Endothelial cell of umbilical vein (primary cell): Measurements from ENCODE around the gene ABCA2. TPM values are rescaled to one million over a fixed set of nuclear protein-coding genes. Genes with fewer than 3 reads are reported as not detected.
"Not testable (repeated sequence)": the region's sequence is repeated elsewhere in the genome, so short reads cannot be mapped to it uniquely, and the experiment has no call there.

Experiments
- BruUV-seq: library from RNA; stranded (reverse); fragments of 400-500 nt; replicated peaks from 2 replicates; lab custom pipeline; 2021; lab: Mats Ljungman, UMichigan
- CTCF ChIA-PET: fragments of 300-600, 350-600 bp; sonication (Branson Sonifier 250); formaldehyde crosslinking; loops from one replicate; lab custom pipeline; 2021; ENCODE audit warnings: antibody characterized with exemption, inconsistent platforms; lab: Charles Lee
- POLR2A ChIA-PET: fragments of 300-600, 350-600 bp; sonication (Branson Sonifier 250); formaldehyde crosslinking; loops from one replicate; lab custom pipeline; 2021; ENCODE audit warnings: antibody characterized with exemption, inconsistent platforms; lab: Charles Lee
- DNase-seq: peaks from one replicate; pipeline ENCODE4 v3.0.0-alpha.2; 2011; ENCODE audit warnings: low read depth, low spot score
- FAIRE-seq: peaks from 2 replicates; lab custom pipeline; 2011; peaks lifted over from hg19 to GRCh38; lab: Jason Lieb, UNC
- H2AFZ ChIP-seq: 2 replicates; pipeline ENCODE4 v1.6.0; 2012; ENCODE audit warnings: low read depth, low read length, control low read depth, inconsistent platforms
- H3K27ac ChIP-seq: 2 replicates; pipeline ENCODE4 v1.5.1; 2011; ENCODE audit warnings: low read depth, mild to moderate bottlenecking, control low read depth, low read length, moderate library complexity; ENCODE audit not compliant: insufficient read depth
- H3K27me3 ChIP-seq, 2 experiments: 2 replicates each; pipeline versions ENCODE4 v1.6.0 to v1.6.1; 2011; ENCODE audit warnings: low read length in 2 of 2, mixed read lengths in 1 of 2; ENCODE audit not compliant: control insufficient read depth in 2 of 2, insufficient read depth in 2 of 2
- H3K36me3 ChIP-seq, 2 experiments: 2 replicates in 1 of 2; 3 replicates in 1 of 2; pipeline ENCODE4 v1.5.1; 2011; ENCODE audit warnings: low read length in 2 of 2, mild to moderate bottlenecking in 1 of 2, moderate library complexity in 1 of 2; ENCODE audit not compliant: control insufficient read depth in 2 of 2, insufficient read depth in 2 of 2; ENCODE audit errors: extremely low read depth in 1 of 2
- H3K4me1 ChIP-seq: 3 replicates; pipeline ENCODE4 v1.5.1; 2011; ENCODE audit warnings: mild to moderate bottlenecking, low read length; ENCODE audit not compliant: control insufficient read depth, insufficient read depth; ENCODE audit errors: extremely low read depth
- H3K4me2 ChIP-seq: 2 replicates; pipeline ENCODE4 v1.6.1; 2011; ENCODE audit warnings: low read length, control low read depth, mixed read lengths; ENCODE audit not compliant: insufficient read depth
- H3K4me3 ChIP-seq, 3 experiments: fragments of 200-600 bp in 1 of 3; sonication (generic), shearing (Covaris generic) in 1 of 3; replicated peaks in 1 of 3; 2 replicates each; pipeline ENCODE4 v1.5.1; 2011 to 2016; ENCODE audit warnings: control low read depth in 3 of 3, low read length in 3 of 3, mild to moderate bottlenecking in 2 of 3, inconsistent platforms in 1 of 3, low read depth in 1 of 3, moderate library complexity in 1 of 3; ENCODE audit not compliant: insufficient read depth in 1 of 3
- H3K79me2 ChIP-seq: 2 replicates; pipeline ENCODE4 v1.6.0; 2012; ENCODE audit warnings: low read length, inconsistent platforms; ENCODE audit not compliant: control insufficient read depth, insufficient read depth
- H3K9ac ChIP-seq: replicated peaks from 2 replicates; pipeline ENCODE3; 2011; ENCODE audit warnings: low read length, control low read depth; ENCODE audit not compliant: insufficient read depth; ENCODE audit errors: extremely low read depth
- H3K9me1 ChIP-seq: replicated peaks from 3 replicates; pipeline ENCODE4 v1.6.0; 2011; ENCODE audit warnings: mild to moderate bottlenecking, low read length; ENCODE audit not compliant: control insufficient read depth, insufficient read depth; ENCODE audit errors: extremely low read depth
- H3K9me3 ChIP-seq: replicated peaks from 2 replicates; pipeline ENCODE4 v1.5.1; 2012; ENCODE audit warnings: low read length, inconsistent platforms; ENCODE audit not compliant: control insufficient read depth, insufficient read depth
- H4K20me1 ChIP-seq: replicated peaks from 2 replicates; pipeline ENCODE3; 2011; ENCODE audit warnings: mild to moderate bottlenecking, low read length; ENCODE audit not compliant: control insufficient read depth, insufficient read depth; ENCODE audit errors: extremely low read depth
- CTCF ChIP-seq, 2 donors: IDR thresholded peaks; 1 replicate in 1 of 2; 2 replicates in 1 of 2; pipeline ENCODE4 v1.5.1; 2011; ENCODE audit warnings: low read length in 2 of 2, mild to moderate bottlenecking in 2 of 2, moderate library complexity in 2 of 2, control low read depth in 1 of 2, inconsistent platforms in 1 of 2, low read depth in 1 of 2; ENCODE audit not compliant: insufficient read depth in 1 of 2; ENCODE audit errors: extremely low read depth in 1 of 2
- EZH2 ChIP-seq: IDR thresholded peaks from 2 replicates; pipeline ENCODE4 v1.6.1; 2012; ENCODE audit warnings: borderline replicate concordance, low read depth, mild to moderate bottlenecking, moderate library complexity, low read length, inconsistent platforms; ENCODE audit not compliant: severe bottlenecking
- JUN ChIP-seq: IDR thresholded peaks from 2 replicates; pipeline ENCODE4 v1.6.1; 2011; ENCODE audit warnings: borderline replicate concordance, low read depth; ENCODE audit not compliant: insufficient read length, insufficient read depth
- MAX ChIP-seq: IDR thresholded peaks from 2 replicates; pipeline ENCODE4 v1.6.1; 2011; ENCODE audit not compliant: insufficient read depth, insufficient read length
- POLR2A ChIP-seq: IDR thresholded peaks from 2 replicates; pipeline ENCODE4 v1.6.1; 2012; ENCODE audit warnings: low read depth, mild to moderate bottlenecking, control low read depth, low read length
- dilution Hi-C: fragments of 300-500 bp; cut with MboI; formaldehyde crosslinking; loops from one replicate; pipeline ENCODE4 v1.15.0; 2019; ENCODE audit warnings: low sequenced_read_pairs; ENCODE audit not compliant: extremely low pct_ligation_motif_present
- intact Hi-C: fragments of 100-400 bp; cut with micrococcal nuclease; formaldehyde crosslinking; loops from one replicate; pipeline ENCODE4 v1.10.0; 2022
- polyA plus RNA-seq, 4 experiments: library from polyadenylated mRNA; depleted of rRNA in 3 of 4; stranded (reverse) in 3 of 4; unstranded in 1 of 4; fragments of >200 nt; gene quantifications; 2 replicates each; pipeline versions ENCODE4 v1.2.1 to v1.2.3, GENCODE V29; 2011 to 2012; ENCODE audit warnings: missing spikeins in 1 of 4
- total RNA-seq: library from RNA; stranded (reverse); gene quantifications from 2 replicates; pipeline ENCODE4 v1.2.3, GENCODE V29; 2021

Gene ABCA2
- total and polyA plus RNA-seq, 2 donors (not counting 3 experiments of a cell fraction or from before 2014, with no cell fraction given), result 20.0 to 29.1 TPM

GRCh38 chr9:137006116-137007003 lies 21.7 kb downstream of the ABCA2 start:
- dilution Hi-C loops, result no loop called here
- FAIRE-seq (no peak), DNase-seq (no peak)
- intact Hi-C loops, result no loop called here
- Histone ChIP-seq H3K9me1 (no peaks in the 10 kb centered on the region), H3K36me3 (no peaks in the 10 kb centered on the region), H2AFZ (no peak overlapping the region), H3K79me2 (no peaks in the 10 kb centered on the region), H3K9ac (no peak overlapping the region), H3K4me2 (no peak overlapping the region), H3K27ac (no peak overlapping the region), H3K4me1 (no peaks in the 10 kb centered on the region), H4K20me1 (no peaks in the 10 kb centered on the region), H3K9me3 (no peaks in the 10 kb centered on the region), H3K27me3 (no peaks in the 10 kb centered on the region), H3K4me3 (no peak overlapping the region)
- no TSS peak for BruUV-seq
- POLR2A ChIA-PET, result no interaction called here
- CTCF ChIA-PET, result no interaction called here
- TF ChIP-seq JUN (no peak), POLR2A (no peak), MAX (no peak), EZH2 (no peak)

- FAIRE-seq, dilution Hi-C loops: not testable (repeated sequence)
Measured at GRCh38 chr9:137004285-137004684, 23.8 kb downstream of the ABCA2 start.

More at GRCh38 chr9:137004285-137004684, 23.8 kb downstream of the ABCA2 start:
- BruUV-seq, H3K27ac ChIP-seq, intact Hi-C loops, H3K9me1 ChIP-seq, H3K4me2 ChIP-seq, H3K36me3 ChIP-seq, H3K27me3 ChIP-seq, H4K20me1 ChIP-seq, H3K79me2 ChIP-seq, H3K9me3 ChIP-seq, H3K4me1 ChIP-seq, POLR2A ChIA-PET, H3K9ac ChIP-seq, H2AFZ ChIP-seq, DNase-seq, H3K4me3 ChIP-seq: not testable (repeated sequence)
- CTCF ChIA-PET, result interaction anchor here (1.6 kb wide), 1 partner anchor 25 kb away, joined by 6 read pairs; no protein-coding TSS in a partner anchor
- TF ChIP-seq CTCF (IDR thresholded peaks at IDR 0.05; ENCODE audit: extremely low read depth in 1 of 2, insufficient read depth in 1 of 2, low read depth in 1 of 2, low read length in 2 of 2), result peak; percentile 7 to 27
